GM23338 (cell line): ENCODE data around the gene PPP1CB.

ENCODE experiments used
- CREB1 ChIP-seq: fragments of 250-450 bp; sonication (Bioruptor Pico); IDR thresholded peaks from 2 replicates; pipeline ENCODE4 v1.5.0; 2020; ENCODE audit warnings: low read depth, mild to moderate bottlenecking, moderate library complexity
- EZH2 ChIP-seq: fragments of 200-600 bp; sonication (generic); IDR thresholded peaks from one replicate; pipeline ENCODE4 v1.8.0; 2017; ENCODE audit warnings: antibody characterized with exemption, mild to moderate bottlenecking, low read depth; ENCODE audit not compliant: unreplicated experiment
- EZH2phosphoT487 ChIP-seq: fragments of 200-600 bp; sonication (generic); IDR thresholded peaks from one replicate; pipeline ENCODE4 v1.8.1; 2018; ENCODE audit warnings: antibody characterized with exemption; ENCODE audit not compliant: unreplicated experiment
- JUNB ChIP-seq: IDR thresholded peaks from one replicate; pipeline ENCODE4 v1.6.1; 2016; ENCODE audit warnings: antibody characterized with exemption; ENCODE audit not compliant: unreplicated experiment
- POLR2AphosphoS5 ChIP-seq: IDR thresholded peaks from 2 replicates; pipeline ENCODE4 v1.6.1; 2016; ENCODE audit warnings: antibody characterized with exemption, low read depth
- REST ChIP-seq: IDR thresholded peaks from one replicate; pipeline ENCODE4 v1.6.1; 2018; ENCODE audit warnings: antibody characterized with exemption; ENCODE audit not compliant: unreplicated experiment
- ZNF114 ChIP-seq: fragments of 250-450 bp; sonication (Bioruptor Pico); IDR thresholded peaks from 2 replicates; pipeline ENCODE4 v1.5.0; 2020; ENCODE audit warnings: mild to moderate bottlenecking, moderate library complexity
- ZNF331 ChIP-seq: fragments of 250-450 bp; sonication (Bioruptor Pico); IDR thresholded peaks from 2 replicates; pipeline ENCODE4 v1.5.0; 2020; ENCODE audit warnings: low read depth, mild to moderate bottlenecking, moderate library complexity
- TF ChIP-seq, protein P1 (sequence below), 2 experiments: fragments of 200-600 bp in 1 of 2; sonication (generic) in 1 of 2; conservative IDR thresholded peaks; 2 replicates each; pipeline versions ENCODE4 v1.5.1 to v1.6.1; 2016 to 2017; ENCODE audit warnings: antibody characterized with exemption in 2 of 2, low read depth in 2 of 2, mild to moderate bottlenecking in 2 of 2, moderate library complexity in 1 of 2
- TF ChIP-seq, protein P2 (sequence below): IDR thresholded peaks from 2 replicates; pipeline ENCODE4 v1.6.1; 2016; ENCODE audit warnings: antibody characterized with exemption

DNA sequence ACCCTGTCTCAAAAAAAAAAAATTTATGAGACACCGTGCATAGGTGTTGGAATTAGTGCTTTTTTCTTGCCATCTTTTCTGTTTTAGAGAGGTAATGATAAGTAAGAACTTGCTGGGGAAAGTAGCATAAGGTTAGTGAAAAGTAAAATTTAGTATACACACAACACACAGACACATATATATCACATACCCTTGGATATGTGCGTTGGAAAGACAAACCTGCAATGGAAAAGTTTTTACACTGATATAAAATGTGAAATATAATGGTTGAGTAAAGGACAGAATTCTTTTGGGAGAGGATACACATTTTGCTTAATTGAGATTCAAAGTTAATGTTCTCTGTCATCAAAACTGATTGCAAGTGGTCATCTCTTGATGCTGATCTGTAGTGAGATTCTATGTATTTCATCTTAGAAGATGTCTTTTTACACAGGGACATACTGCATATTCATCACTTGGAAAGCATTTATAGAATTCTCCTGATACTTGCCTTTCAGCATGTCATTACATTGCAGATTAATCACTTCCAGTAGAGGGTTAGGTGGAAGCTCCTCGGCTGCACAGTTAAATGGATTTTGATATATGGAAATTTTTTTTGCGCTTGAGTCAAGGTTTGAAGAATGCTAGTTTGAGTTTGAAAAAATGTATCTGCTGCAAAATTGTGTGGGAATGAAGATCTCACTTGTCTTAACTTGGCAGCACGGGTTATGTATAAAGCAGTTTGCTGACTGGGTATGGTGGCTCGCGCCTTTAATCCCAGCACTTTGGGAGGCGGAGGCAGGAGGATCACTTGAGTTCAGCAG lies 13.5 kb downstream of the PPP1CB start:
- TF ChIP-seq, protein P1, sequence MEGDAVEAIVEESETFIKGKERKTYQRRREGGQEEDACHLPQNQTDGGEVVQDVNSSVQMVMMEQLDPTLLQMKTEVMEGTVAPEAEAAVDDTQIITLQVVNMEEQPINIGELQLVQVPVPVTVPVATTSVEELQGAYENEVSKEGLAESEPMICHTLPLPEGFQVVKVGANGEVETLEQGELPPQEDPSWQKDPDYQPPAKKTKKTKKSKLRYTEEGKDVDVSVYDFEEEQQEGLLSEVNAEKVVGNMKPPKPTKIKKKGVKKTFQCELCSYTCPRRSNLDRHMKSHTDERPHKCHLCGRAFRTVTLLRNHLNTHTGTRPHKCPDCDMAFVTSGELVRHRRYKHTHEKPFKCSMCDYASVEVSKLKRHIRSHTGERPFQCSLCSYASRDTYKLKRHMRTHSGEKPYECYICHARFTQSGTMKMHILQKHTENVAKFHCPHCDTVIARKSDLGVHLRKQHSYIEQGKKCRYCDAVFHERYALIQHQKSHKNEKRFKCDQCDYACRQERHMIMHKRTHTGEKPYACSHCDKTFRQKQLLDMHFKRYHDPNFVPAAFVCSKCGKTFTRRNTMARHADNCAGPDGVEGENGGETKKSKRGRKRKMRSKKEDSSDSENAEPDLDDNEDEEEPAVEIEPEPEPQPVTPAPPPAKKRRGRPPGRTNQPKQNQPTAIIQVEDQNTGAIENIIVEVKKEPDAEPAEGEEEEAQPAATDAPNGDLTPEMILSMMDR (conservative IDR thresholded peaks at IDR 0.05; ENCODE audit: low read depth in 2 of 2), result no peak
- TF ChIP-seq CREB1 (CRISPR knock-in tag) (no peak), JUNB (no peak), POLR2AphosphoS5 (no peak), EZH2 (no peak), EZH2phosphoT487 (no peak), REST (no peak), ZNF114 (no peak), ZNF331 (CRISPR knock-in tag) (no peak)
- TF ChIP-seq, protein P2, sequence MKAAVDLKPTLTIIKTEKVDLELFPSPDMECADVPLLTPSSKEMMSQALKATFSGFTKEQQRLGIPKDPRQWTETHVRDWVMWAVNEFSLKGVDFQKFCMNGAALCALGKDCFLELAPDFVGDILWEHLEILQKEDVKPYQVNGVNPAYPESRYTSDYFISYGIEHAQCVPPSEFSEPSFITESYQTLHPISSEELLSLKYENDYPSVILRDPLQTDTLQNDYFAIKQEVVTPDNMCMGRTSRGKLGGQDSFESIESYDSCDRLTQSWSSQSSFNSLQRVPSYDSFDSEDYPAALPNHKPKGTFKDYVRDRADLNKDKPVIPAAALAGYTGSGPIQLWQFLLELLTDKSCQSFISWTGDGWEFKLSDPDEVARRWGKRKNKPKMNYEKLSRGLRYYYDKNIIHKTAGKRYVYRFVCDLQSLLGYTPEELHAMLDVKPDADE, result no peak
